22Rv1 (cell line): ENCODE results near the gene P2RY8.

Experiments
- CTCF ChIP-seq: fragments of 450-650 bp; IDR thresholded peaks from 2 replicates; pipeline ENCODE4 v1.5.1; 2017; ENCODE audit warnings: mild to moderate bottlenecking
- ZFX ChIP-seq: fragments of 450-650 bp; IDR thresholded peaks from 2 replicates; pipeline ENCODE4 v1.6.1; 2017; ENCODE audit warnings: antibody characterized with exemption, borderline replicate concordance

GRCh38 chrX:1487401-1487800, 49.6 kb downstream of the P2RY8 start:
- TF ChIP-seq CTCF (no peak), ZFX (no peak)
